ENCODE data around the gene IPO13. TPM values are rescaled to one million over a fixed set of nuclear protein-coding genes. Genes with fewer than 3 reads are reported as not detected.

The IPO13 gene
- total RNA-seq, 4 donors from 2014 or later: 21.1 to 48.1 (median 42.0) TPM

GRCh38 chr1:43912607-43913006, 34.1 kb upstream of the IPO13 start:
- Histone ChIP-seq H3K4me3 (replicated peaks in 1 of 3) (no peak overlapping the region), H3K4me1 (no peaks in the 10 kb centered on the region), H3K9me3 (no peaks in the 10 kb centered on the region), H3K27ac (no peak overlapping the region), H3K27me3 (no peaks in the 10 kb centered on the region), H3K36me3 (no peaks in the 10 kb centered on the region)
- DNase-seq: no peak
- WGBS, 2 donors: 56 to 67% methylated on average over 2 of the region's 2 CpGs
- intact Hi-C loops (cut with DNase I): no loop called here
- TF ChIP-seq CTCF (IDR thresholded peaks at IDR 0.05) (no peak), POLR2A (IDR thresholded peaks at IDR 0.05) (no peak)

GRCh38 chr1:43913051-43913501, 33.7 kb upstream of the IPO13 start:
- 84 to 92% methylated on average over 7 of the region's 7 CpGs for WGBS, 2 donors
- intact Hi-C loops (cut with DNase I): no loop called here
- no peaks in the 10 kb centered on the region for H3K27me3 ChIP-seq

GRCh38 chr1:43913666-43914360, 32.9 kb upstream of the IPO13 start:
- no peak for DNase-seq
- Histone ChIP-seq H3K4me3 (replicated peaks in 1 of 3) (no peak overlapping the region), H3K36me3 (no peaks in the 10 kb centered on the region), H3K4me1 (no peaks in the 10 kb centered on the region), H3K27ac (no peak overlapping the region), H3K27me3 (no peaks in the 10 kb centered on the region), H3K9me3 (no peaks in the 10 kb centered on the region)
- WGBS, 2 donors: 83 to 85% methylated on average over 17 to 18 of the region's 18 CpGs
- TF ChIP-seq POLR2A (IDR thresholded peaks at IDR 0.05): no peak
- no peak for TF ChIP-seq CTCF (IDR thresholded peaks at IDR 0.05)
- intact Hi-C loops (cut with DNase I): no loop called here

More at GRCh38 chr1:43913051-43913501, 33.7 kb upstream of the IPO13 start:
- Histone ChIP-seq H3K27ac (no peak overlapping the region), H3K4me1 (no peaks in the 10 kb centered on the region), H3K9me3 (no peaks in the 10 kb centered on the region), H3K4me3 (replicated peaks in 1 of 3) (no peak overlapping the region), H3K36me3 (no peaks in the 10 kb centered on the region)
- no peak for TF ChIP-seq CTCF (IDR thresholded peaks at IDR 0.05)
- TF ChIP-seq POLR2A (IDR thresholded peaks at IDR 0.05): no peak
- DNase-seq: no peak

GRCh38 chr1:43914576-43915525, 31.9 kb upstream of the IPO13 start:
- no peak overlapping the region for H3K4me3 ChIP-seq (replicated peaks in 1 of 3)
- H3K36me3 ChIP-seq: no peaks in the 10 kb centered on the region
- H3K27me3 ChIP-seq: no peaks in the 10 kb centered on the region
- intact Hi-C loops (cut with DNase I): no loop called here
- TF ChIP-seq POLR2A (IDR thresholded peaks at IDR 0.05) (no peak), CTCF (IDR thresholded peaks at IDR 0.05) (no peak)
- 89 to 92% methylated on average over 13 of the region's 13 CpGs for WGBS, 2 donors
- no peak for DNase-seq
- no peaks in the 10 kb centered on the region for H3K9me3 ChIP-seq
- no peak overlapping the region for H3K27ac ChIP-seq
- H3K4me1 ChIP-seq: no peaks in the 10 kb centered on the region

- Histone ChIP-seq H3K27ac (no peak overlapping the region), H3K4me1 (no peaks in the 10 kb centered on the region), H3K27me3 (no peaks in the 10 kb centered on the region), H3K36me3 (no peaks in the 10 kb centered on the region), H3K4me3 (replicated peaks in 1 of 3) (no peak overlapping the region), H3K9me3 (no peaks in the 10 kb centered on the region)
- WGBS, 2 donors: 93 to 95% methylated on average over 7 of the region's 7 CpGs
- TF ChIP-seq POLR2A (IDR thresholded peaks at IDR 0.05) (no peak), CTCF (IDR thresholded peaks at IDR 0.05) (no peak)
- DNase-seq: no peak
- intact Hi-C loops (cut with DNase I): no loop called here
Measured at GRCh38 chr1:43919906-43920305, 26.8 kb upstream of the IPO13 start.
